Measurements from ENCODE around the gene TACC2.

DNA sequence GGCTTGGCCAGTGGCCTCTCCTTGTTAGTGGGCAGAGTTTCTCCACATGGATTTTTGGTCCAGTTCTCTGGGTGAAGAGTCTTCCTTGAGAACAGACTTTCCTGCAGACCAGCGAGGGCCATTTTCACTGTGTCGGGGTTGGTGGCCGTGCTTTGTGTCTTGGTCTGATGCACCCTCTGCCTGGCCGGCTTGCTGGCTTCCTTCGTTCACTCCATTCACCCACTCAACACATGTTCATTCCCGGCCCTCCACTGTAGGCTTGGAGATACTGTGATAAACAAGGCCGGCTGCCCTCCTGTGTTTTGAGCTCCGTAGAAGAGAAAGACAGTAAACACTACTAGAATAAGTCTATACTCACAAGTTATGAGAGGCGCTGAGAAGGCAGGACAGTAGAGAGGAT lies 205.3 kb downstream of the TACC2 start:
- no peak for TF ChIP-seq POLR2AphosphoS5 (IDR thresholded peaks at IDR 0.05; ENCODE audit: insufficient read depth in 1 of 2, low read depth in 1 of 2)
- TF ChIP-seq, protein P1, sequence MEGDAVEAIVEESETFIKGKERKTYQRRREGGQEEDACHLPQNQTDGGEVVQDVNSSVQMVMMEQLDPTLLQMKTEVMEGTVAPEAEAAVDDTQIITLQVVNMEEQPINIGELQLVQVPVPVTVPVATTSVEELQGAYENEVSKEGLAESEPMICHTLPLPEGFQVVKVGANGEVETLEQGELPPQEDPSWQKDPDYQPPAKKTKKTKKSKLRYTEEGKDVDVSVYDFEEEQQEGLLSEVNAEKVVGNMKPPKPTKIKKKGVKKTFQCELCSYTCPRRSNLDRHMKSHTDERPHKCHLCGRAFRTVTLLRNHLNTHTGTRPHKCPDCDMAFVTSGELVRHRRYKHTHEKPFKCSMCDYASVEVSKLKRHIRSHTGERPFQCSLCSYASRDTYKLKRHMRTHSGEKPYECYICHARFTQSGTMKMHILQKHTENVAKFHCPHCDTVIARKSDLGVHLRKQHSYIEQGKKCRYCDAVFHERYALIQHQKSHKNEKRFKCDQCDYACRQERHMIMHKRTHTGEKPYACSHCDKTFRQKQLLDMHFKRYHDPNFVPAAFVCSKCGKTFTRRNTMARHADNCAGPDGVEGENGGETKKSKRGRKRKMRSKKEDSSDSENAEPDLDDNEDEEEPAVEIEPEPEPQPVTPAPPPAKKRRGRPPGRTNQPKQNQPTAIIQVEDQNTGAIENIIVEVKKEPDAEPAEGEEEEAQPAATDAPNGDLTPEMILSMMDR (IDR thresholded peaks at IDR 0.05) = no peak

All from vagina (tissue), 2 donors.